Skeletal muscle tissue (tissue), 4 donors: ENCODE data around the gene DNAH12. TPM values are rescaled to one million over a fixed set of nuclear protein-coding genes. Genes with fewer than 3 reads are reported as not detected.

Experiments used
- H3K27ac ChIP-seq: one replicate; pipeline ENCODE4 v1.7.0; 2013; ENCODE audit warnings: mild to moderate bottlenecking, low read depth, low read length, inconsistent platforms
- H3K27me3 ChIP-seq, 3 donors: one replicate each; pipeline ENCODE4 v1.7.0; 2013; ENCODE audit warnings: low read length in 3 of 3; ENCODE audit not compliant: control insufficient read depth in 3 of 3, insufficient read depth in 3 of 3
- H3K36me3 ChIP-seq, 3 donors: one replicate each; pipeline ENCODE4 v1.7.0; 2013; ENCODE audit warnings: low read length in 3 of 3; ENCODE audit not compliant: control insufficient read depth in 3 of 3, insufficient read depth in 3 of 3
- H3K4me1 ChIP-seq, 3 donors: one replicate each; pipeline ENCODE4 v1.7.0; 2013; ENCODE audit warnings: low read length in 3 of 3, mild to moderate bottlenecking in 3 of 3; ENCODE audit not compliant: control insufficient read depth in 3 of 3, insufficient read depth in 3 of 3
- H3K4me3 ChIP-seq, 3 donors: one replicate each; pipeline ENCODE4 v1.7.0; 2013; ENCODE audit warnings: low read length in 3 of 3
- H3K9ac ChIP-seq, 3 donors: one replicate each; pipeline ENCODE4 v1.7.0; 2013; ENCODE audit warnings: low read length in 3 of 3, mild to moderate bottlenecking in 3 of 3, moderate library complexity in 2 of 3, low read depth in 1 of 3
- H3K9me3 ChIP-seq, 3 donors: one replicate each; pipeline ENCODE4 v1.7.0; 2013; ENCODE audit warnings: low read length in 3 of 3; ENCODE audit not compliant: control insufficient read depth in 3 of 3
- total RNA-seq: library from RNA; depleted of rRNA; stranded (reverse); fragments of >200 nt; gene quantifications from one replicate; pipeline ENCODE4 v1.2.3, GENCODE V29; 2014
- donor health status: Osteomylitis.

Gene DNAH12
- total RNA-seq, 1 donor from 2014 or later: 0.52 TPM

- no peaks in the 10 kb centered on the region for H3K4me1 ChIP-seq
- peak overlapping the region; percentile 75 for H3K27ac ChIP-seq
- H3K4me3 ChIP-seq: peak overlapping the region; percentile 16 to 63 (median 29)
- H3K9ac ChIP-seq: peak overlapping the region in 2 of 3 donors; percentile 35 to 81
- no peaks in the 10 kb centered on the region for H3K9me3 ChIP-seq
- H3K27me3 ChIP-seq: no peaks in the 10 kb centered on the region
- H3K36me3 ChIP-seq: peaks cover 3 to 9% (median 3%) of the 10 kb centered on the region in 3 donors
Measured at GRCh38 chr3:57292897-57293526, 251.1 kb downstream of the DNAH12 start.

GRCh38 chr3:57292159-57292896, 251.8 kb downstream of the DNAH12 start, which contains the start of gene ASB14:
Gene ASB14, minus strand, starts transcription at chr3:57292685. Its CDS starts 652 bp downstream, at chr3:57292033.
- H3K9me3 ChIP-seq: no peaks in the 10 kb centered on the region
- H3K36me3 ChIP-seq: peaks cover 6 to 16% (median 10%) of the 10 kb centered on the region in 3 donors
- H3K4me1 ChIP-seq: no peaks in the 10 kb centered on the region
- H3K4me3 ChIP-seq: peak within 1 kb of the TSS; percentile 73 to 82 (median 75)
- H3K9ac ChIP-seq: peak within 1 kb of the TSS; percentile 76 to 81 (median 79)
- H3K27me3 ChIP-seq: no peaks in the 10 kb centered on the region
- peak within 1 kb of the TSS; percentile 75 for H3K27ac ChIP-seq

GRCh38 chr3:57288403-57288802, 255.7 kb downstream of the DNAH12 start:
- Histone ChIP-seq H3K4me1 (no peaks in the 10 kb centered on the region), H3K9me3 (no peaks in the 10 kb centered on the region), H3K36me3 (peaks cover 17 to 37% (median 23%) of the 10 kb centered on the region in 3 donors), H3K27me3 (no peaks in the 10 kb centered on the region), H3K27ac (no peak overlapping the region), H3K9ac (no peak overlapping the region), H3K4me3 (no peak overlapping the region)

GRCh38 chr3:57287205-57287604, 256.9 kb downstream of the DNAH12 start:
- Histone ChIP-seq H3K27me3 (no peaks in the 10 kb centered on the region), H3K4me1 (no peaks in the 10 kb centered on the region), H3K9me3 (no peaks in the 10 kb centered on the region), H3K36me3 (peaks cover 21 to 45% (median 31%) of the 10 kb centered on the region in 3 donors), H3K27ac (no peak overlapping the region), H3K9ac (no peak overlapping the region), H3K4me3 (no peak overlapping the region)

- Histone ChIP-seq H3K27ac (no peak overlapping the region), H3K4me3 (no peak overlapping the region), H3K9ac (no peak overlapping the region), H3K36me3 (peaks cover 25 to 49% (median 44%) of the 10 kb centered on the region in 3 donors), H3K9me3 (no peaks in the 10 kb centered on the region), H3K27me3 (no peaks in the 10 kb centered on the region), H3K4me1 (no peaks in the 10 kb centered on the region)
Measured at GRCh38 chr3:57283334-57283733, 260.8 kb downstream of the DNAH12 start.

GRCh38 chr3:57281715-57282114, 262.4 kb downstream of the DNAH12 start:
- Histone ChIP-seq H3K36me3 (peaks cover 20 to 47% (median 43%) of the 10 kb centered on the region in 3 donors), H3K27me3 (no peaks in the 10 kb centered on the region), H3K27ac (no peak overlapping the region)

GRCh38 chr3:57279685-57280084, 264.5 kb downstream of the DNAH12 start:
- Histone ChIP-seq H3K9ac (no peak overlapping the region), H3K9me3 (no peaks in the 10 kb centered on the region), H3K4me3 (no peak overlapping the region), H3K27me3 (no peaks in the 10 kb centered on the region), H3K27ac (no peak overlapping the region), H3K4me1 (no peaks in the 10 kb centered on the region), H3K36me3 (peaks cover 26 to 58% (median 42%) of the 10 kb centered on the region in 3 donors)

More at GRCh38 chr3:57281715-57282114, 262.4 kb downstream of the DNAH12 start:
- H3K4me3 ChIP-seq: no peak overlapping the region
- no peaks in the 10 kb centered on the region for H3K4me1 ChIP-seq
- H3K9ac ChIP-seq: no peak overlapping the region
- H3K9me3 ChIP-seq: no peaks in the 10 kb centered on the region

GRCh38 chr3:57278237-57278636, 265.9 kb downstream of the DNAH12 start:
- no peaks in the 10 kb centered on the region for H3K9me3 ChIP-seq
- no peaks in the 10 kb centered on the region for H3K27me3 ChIP-seq
- no peak overlapping the region for H3K27ac ChIP-seq
- no peak overlapping the region for H3K4me3 ChIP-seq
- no peak overlapping the region for H3K9ac ChIP-seq
- no peaks in the 10 kb centered on the region for H3K4me1 ChIP-seq
- H3K36me3 ChIP-seq: peaks cover 27 to 56% (median 39%) of the 10 kb centered on the region in 3 donors

GRCh38 chr3:57275393-57275792, 268.8 kb downstream of the DNAH12 start:
- Histone ChIP-seq H3K9ac (no peak overlapping the region), H3K36me3 (peaks cover 24 to 57% (median 45%) of the 10 kb centered on the region in 3 donors)

GRCh38 chr3:57274845-57275244, 269.3 kb downstream of the DNAH12 start:
- Histone ChIP-seq H3K36me3 (peaks cover 24 to 57% (median 49%) of the 10 kb centered on the region in 3 donors), H3K27ac (no peak overlapping the region), H3K9me3 (no peaks in the 10 kb centered on the region), H3K4me1 (no peaks in the 10 kb centered on the region), H3K9ac (no peak overlapping the region), H3K4me3 (no peak overlapping the region), H3K27me3 (no peaks in the 10 kb centered on the region)

More at GRCh38 chr3:57275393-57275792, 268.8 kb downstream of the DNAH12 start:
- no peak overlapping the region for H3K4me3 ChIP-seq
- H3K9me3 ChIP-seq: no peaks in the 10 kb centered on the region
- H3K27me3 ChIP-seq: no peaks in the 10 kb centered on the region
- H3K4me1 ChIP-seq: no peaks in the 10 kb centered on the region
- H3K27ac ChIP-seq: no peak overlapping the region
